ENCODE measurements around the gene NOTCH1.
A peak's percentile ranks its signal among the peaks of the same experiment; 100 is the strongest.
"Not testable (repeated sequence)": the region's sequence is repeated elsewhere in the genome, so short reads cannot be mapped to it uniquely, and the experiment has no call there.

NOTCH1 gene

DNA sequence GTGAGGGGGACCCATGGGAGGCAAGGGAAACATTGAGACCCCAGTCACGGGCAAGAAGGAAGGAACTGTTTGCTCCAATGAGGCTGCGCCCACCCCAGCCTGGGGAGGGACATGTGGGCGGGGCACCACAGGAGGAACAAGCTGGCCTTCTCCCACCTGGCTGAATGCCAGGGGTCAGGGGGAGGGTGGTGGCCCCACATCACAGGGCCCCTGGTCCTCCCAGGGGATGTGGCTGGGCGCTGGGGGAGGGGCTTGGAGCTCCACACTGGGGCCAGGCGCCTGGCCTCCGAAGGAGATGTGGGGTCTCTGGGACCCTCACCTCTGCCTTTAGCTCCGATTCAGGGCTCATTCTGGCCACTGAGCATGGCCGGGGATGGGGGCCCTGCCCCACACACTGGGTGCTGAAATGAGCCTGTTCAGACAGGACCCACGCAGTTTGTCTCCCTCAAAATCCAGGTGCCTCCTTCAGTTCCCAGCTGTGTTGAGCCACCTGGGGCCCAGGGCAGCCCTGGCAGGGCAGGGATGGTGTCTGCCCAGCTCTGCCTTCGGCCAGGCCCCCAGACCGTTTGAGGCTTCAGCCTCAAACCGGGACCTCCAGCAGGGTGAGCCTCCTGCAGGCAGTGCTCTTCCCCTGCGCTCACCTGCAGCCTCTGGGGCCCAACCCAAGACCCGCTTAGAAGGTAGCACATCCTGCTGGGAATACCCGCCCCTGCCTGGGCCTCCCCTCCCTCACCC is 33.2 kb upstream of the NOTCH1 start:
- DNase-seq (ENCODE audit: low spot score): peak; percentile 18

DNA sequence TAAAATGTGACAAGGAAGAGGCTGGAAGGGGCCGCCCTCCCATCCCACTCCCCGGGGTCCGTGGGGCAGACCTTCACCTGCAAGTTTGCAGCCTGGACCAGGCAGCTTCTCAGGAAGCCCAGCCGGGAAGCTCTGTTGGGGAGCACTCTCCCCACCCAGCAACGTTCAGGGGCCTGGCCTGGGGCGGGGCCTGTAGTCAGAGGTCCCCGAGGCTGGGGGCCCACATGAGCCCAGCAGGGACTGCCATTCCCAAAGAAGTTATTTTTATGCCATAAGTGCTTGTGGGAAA is 32.7 kb upstream of the NOTCH1 start:
- DNase-seq (ENCODE audit: low spot score): no peak

DNA sequence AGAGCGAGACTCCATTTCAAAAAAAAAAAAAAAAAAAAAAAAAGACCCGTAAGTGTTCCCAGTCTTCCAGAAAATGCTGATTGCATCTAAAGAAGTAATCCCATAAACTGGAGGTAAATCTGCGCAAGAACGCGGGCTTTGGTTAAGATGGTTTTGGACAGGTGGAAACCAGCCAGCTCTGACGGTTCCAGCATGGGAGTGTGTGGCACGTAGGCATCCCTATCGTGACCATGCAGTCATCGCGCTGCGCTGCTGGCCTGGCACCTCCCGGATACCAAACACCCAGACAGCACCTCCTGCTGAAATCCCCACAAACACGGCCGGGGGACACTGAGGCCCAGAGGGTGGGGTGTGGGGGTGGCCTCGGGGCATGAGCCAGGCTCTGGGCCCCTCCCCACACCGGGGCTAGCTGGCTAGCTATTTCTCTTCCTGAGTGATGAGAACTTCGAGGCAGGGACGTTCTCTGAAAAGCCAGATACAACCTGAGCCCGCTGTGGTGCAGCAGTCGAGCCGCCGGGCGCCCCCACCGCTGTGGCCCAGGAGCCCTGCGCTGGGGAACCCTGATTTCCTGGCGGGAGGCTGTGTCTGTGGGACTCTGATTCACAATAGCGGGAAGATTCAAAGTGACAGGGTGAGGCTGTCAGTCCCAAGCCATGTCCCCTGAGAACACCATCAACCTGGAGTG is 32.2 kb upstream of the NOTCH1 start:
- DNase-seq (ENCODE audit: low spot score): no peak

DNA sequence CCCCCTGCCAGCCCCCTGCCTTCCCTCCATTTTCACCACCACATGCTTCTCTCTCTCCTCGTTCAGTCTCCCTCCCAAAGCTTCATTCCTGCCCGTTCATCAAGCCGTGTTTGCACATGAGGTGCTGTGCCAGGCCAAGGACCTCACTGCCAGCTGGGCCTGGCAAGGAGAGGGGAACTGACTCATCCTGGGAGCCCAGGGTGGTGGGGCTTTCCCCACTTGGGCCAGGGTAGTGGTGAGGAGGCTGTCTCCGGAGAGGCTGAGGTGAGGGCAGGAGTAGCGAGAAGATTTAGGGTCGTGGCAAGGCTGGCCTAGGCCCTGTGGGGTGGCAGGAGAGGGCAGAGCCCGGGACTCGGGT is 30.4 kb upstream of the NOTCH1 start:
- no peak for DNase-seq (ENCODE audit: low spot score)

DNA sequence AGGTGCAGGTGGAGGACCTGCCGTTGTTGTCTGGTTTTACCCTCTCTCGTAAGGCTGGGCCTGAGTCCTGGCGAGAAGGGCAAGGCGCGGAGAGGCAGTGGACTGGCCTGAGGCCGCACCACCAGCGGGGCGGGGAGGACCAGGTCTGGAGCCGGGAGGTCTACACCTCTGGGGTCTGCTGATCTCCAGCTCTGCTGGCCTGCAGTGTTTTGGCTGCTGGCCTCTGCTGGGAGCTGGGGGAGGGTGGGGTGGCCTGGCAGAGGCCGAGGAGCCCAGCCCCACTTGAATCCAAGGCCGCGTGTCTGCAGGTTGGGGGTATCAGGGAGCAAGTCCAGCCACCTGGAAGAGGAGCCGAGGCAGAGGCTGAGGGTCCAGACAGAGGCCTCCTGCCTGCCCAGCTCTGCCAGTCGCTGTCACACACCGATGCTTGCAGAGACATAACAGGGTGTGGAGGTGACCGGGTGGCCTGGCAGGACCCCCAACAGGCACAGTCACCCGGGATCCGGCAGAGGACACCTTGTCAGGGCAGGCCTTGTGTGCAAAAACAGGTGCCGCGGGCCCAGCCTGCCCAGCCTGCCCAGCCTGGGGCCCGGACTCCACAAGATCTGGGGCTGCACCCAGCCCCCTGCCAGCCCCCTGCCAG is 29.9 kb upstream of the NOTCH1 start:
- no peak for DNase-seq (ENCODE audit: low spot score)

DNA sequence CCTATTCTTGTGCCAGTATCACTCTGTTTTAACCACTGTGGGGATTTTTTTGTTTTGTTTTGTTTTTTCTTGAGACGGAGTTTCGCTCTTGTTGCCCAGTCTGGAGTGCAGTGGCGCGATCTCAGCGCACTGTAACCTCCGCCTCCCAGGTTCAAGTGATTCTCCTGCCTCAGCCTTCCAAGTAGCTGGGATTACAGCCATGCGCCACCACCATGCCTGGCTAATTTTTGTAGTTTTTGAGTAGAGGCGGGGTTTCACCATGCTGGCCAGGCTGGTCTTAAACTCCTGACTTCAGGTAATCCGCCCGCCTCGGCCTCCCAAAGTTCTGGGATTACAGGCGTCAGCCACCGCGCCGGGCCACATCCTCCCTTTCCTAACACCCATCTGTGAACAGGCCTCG is 28.8 kb upstream of the NOTCH1 start:
- DNase-seq (ENCODE audit: low spot score): not testable (repeated sequence)

DNA sequence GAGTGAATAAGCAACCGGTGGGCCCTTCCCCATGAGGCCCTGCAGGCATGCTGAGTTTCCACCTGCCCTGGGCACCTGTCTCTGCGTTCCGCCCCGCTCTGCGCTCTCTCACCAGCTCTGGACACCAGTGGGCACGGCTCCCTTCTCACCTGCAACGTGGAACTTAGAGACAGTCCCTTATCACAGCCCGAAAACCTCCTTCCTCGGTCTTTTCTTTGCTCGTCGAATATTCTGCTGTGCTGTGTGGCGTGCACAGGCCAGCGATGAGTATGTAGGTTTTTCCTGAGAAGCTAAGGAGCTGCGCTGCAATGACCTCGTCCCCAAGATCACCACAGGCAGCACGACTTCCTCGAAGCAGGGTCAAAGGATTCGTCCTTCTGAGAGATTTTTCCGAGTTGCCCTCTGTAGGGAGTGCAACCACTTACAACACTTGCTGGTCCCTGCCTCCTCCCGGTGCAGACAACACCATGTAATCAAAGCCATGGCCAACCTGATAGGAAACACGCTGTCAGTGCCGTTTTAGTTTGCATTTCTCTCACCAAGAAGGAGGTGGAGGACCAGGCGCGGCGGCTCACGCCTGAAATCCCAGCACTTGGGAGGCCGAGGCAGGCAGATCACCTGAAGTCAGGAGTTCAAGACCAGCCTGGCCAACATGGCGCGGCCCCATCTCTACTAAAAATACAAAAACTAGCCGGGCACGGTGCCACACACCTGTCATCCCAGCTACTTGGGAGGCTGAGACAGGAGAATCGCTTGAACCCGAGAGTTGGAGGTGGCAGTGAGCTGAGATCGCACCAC is 27.2 kb upstream of the NOTCH1 start:
- no peak for DNase-seq (ENCODE audit: low spot score)

DNA sequence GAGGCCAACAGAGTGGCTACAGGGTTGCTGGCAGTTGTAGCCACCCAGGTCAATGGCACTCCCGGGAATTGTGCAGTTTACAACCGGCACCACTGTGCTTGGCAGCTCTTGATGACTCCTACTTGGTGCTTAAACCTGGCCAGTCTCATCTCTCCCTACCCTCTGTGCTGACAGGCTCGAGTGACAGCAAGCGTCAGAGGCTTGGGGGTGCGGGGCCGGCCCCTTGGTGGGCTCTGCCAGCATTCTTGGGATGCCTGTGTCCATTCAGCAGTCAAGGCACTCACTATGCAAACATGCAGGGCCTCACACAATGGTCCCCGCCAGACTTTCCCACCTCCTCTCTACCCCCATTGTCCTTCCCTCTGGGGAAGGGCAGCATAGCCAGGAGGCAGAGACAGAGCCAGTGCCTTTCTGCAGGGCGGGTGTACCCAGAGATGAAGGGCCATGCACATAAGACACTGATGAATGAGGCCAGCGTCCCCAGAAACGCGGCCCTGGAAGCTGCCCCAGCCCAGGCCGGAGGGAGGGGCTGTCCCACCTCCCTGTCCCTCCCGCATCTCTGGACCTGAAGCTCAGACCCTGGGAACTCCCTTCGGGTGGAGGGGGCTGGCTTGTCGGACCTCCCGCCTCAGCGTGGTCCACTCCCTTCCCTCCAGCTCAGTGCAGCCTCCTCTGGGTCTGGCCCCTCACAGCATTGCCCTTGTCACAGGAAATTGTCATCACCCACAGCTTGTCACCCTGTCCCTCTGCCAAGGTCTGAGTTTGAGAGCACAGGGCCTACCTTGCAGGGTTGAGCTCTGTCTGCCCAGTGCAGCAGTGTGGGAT is 26.4 kb upstream of the NOTCH1 start:
- no peak for DNase-seq (ENCODE audit: low spot score)

DNA sequence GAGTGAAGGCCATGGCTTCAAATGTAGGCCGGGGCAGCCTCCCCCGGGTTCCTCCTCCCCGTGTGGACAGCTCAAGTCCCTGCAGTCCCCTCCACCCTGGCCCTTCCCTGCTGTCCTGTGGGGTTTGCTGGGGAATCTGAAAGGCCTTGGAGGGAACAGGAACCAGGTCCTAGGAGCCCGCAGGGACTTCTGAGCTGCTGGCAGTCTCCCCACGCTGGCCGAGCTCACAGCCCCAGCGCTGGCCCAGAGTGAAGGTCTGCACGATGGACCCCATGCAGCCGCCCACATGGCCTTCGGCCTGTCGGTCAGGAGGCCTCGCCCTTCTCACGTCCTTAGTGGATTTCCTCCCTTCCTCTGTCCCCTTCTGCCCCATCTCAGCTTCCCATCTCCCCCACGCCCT is 25.7 kb upstream of the NOTCH1 start:
- no peak for DNase-seq (ENCODE audit: low spot score)

DNA sequence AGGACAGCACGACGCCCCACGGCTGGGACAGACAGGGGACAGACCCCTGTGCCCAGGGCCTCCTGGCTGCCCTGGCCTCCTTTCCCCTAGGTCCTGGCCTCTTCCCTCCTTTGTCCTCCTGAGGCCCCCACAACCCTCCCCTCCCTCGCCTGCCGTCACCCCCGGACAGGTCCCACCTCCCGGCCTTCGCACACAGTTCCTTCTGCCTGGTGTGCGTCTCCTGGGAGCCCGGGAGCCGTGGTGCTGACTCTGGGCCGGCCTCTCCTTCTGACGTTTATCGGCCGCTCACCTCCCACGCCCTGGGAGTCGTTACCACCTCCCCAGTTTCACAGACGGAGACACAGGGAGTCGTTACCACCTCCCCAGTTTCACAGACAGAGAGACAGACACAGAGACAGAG is 25.1 kb upstream of the NOTCH1 start:
- DNase-seq (ENCODE audit: low spot score): no peak

DNA sequence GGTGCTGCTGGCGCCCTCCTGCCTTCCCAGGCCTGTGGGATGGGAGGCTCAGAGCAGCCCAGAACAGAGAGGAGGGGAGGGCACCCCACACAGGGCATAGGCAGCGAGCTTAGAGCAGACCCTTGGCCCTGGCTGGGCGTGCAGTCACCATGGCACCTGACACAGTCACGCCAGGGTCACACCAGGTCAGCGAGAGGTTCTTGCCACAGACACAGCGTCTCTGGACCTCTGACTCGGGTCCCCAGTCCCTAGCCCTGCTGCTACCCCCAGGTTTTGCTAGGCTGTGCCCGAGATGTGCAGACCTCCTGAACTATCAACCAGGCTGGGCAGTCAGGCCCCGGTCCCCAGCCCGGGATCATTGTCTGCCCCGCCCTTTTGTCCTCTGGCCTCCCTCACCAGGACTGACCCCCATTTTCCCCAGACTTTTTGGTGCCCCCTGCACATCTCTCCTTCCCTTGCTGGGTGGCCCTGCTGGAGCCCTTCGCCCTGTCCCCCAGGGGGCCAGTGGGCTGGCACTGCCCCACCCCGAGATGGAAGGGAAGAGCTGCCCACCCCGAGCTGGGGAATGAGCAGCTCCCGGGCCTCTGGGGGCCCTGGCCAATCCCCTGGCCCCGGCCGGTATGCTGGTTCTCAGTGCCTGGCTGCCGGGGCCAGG is 24.5 kb upstream of the NOTCH1 start:
- DNase-seq (ENCODE audit: low spot score): no peak

DNA sequence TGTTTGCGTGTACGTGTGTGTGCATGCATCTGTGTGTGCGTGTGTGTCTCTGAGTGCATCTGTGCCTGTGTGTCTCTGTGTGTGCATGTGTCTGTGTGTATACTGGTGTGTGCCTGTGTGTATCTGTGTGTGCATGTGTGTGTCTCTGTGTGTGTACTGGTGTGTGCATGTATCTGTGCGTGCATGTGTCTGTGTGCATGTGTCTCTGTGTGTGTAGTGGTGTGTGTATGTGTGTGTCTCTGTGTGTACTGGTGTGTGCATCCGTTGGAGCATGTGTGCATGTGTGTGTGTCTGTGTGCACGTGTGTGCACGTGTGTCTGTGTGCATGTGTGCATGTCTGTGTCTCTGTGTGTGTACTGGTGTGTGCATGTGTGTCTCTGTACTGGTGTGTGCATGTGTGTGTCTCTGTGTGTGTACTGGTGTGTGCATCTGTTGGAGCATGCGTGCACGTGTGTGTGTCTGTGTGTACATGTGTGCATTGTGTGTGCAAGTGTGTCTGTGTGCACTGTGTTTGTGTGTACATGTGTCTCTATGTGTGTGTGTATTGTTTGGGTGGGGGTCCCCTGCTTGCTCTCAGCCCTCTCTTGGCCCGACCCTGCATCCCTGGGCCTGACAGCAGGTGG is 23.8 kb upstream of the NOTCH1 start:
- no peak for DNase-seq (ENCODE audit: low spot score)

DNA sequence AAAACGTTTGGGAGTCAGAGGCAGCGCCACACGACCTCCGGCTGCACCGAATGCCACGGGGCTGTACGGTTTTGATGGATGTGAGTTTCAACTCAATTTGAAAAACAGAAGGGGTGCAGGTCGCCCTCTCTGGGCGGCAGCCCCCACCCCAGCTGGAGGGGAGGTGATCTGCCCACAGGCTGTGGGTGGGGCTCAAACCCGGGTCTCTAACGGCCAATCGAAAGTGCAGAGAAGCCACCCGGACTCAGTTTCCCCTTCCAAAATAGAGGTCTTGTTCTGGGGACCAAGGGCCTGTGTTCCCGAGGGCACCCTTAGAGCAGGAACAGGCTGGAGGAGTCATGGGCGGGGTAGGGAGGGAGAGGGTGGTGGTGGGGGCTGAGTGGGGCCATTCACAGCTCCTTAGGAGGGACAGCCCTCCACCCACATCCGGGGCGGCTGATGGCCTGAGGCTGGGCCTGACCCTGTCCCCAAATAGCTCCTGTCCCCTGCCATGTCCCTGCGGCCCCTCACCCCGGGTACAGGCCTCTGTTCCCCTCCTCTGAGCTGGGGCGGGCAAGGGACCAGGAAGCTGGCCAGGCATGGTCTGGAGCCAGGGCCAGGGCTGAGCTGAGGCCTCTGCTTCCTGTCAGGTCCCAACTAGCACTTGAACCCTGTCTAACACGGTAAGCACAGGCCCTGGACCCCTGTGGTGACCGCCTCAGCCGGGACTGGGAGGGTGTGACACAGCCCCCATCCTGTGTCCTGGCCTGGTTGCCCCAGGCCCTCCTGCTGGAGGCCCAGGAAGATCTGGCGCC is 22.6 kb upstream of the NOTCH1 start:
- DNase-seq (ENCODE audit: low spot score): no peak

DNA sequence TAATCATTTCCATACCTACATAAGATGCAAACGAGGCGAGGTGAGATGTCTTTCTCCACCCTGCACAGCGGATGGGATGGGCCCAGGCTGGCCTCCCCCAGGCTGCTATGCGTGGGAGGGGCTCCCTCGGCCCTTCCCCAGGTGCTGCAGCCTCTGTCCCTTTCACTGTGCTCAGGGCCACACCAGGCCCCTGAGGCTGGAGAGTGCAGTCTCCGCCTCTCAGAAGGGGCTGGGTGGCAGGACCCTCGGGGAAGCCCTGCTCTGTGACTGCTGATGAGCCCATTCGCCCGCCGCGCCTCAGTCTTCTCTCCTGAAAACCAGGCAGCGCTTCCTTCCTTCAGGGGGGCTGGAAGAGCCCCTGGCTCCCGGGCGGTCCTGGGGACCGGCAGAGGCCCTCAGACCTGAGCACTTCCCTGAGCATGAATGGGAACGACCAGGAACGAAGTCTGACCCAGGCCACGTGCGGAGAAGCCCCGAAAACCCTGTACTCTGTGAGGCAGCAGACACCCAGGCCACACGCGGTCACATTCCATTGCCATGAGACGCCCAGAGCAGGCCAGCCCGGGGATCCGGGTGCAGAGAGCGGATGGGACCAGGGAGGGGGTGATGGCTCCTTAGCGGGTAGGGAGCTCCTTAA is 21.9 kb upstream of the NOTCH1 start:
- DNase-seq (ENCODE audit: low spot score): no peak

DNA sequence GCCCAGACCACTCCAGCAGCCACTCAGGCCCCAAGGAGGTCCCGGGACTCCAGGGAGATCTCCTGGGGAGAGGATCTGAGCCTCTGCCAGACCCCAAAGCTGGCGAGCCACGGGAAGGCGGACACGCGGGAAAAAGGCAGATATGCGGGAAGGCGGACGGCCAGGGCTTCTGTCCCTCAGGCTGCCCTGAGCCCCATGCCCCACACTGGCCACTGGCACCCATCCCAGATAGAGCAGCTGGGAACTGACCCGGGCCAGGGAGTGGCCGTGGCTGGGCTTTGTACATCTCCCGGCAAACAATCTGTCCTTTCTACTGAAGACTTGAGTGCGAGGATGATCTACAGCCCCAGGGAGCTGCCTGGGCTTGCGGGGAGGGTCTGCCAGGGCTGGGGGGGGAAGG is 21.1 kb upstream of the NOTCH1 start:
- DNase-seq (ENCODE audit: low spot score): no peak

DNA sequence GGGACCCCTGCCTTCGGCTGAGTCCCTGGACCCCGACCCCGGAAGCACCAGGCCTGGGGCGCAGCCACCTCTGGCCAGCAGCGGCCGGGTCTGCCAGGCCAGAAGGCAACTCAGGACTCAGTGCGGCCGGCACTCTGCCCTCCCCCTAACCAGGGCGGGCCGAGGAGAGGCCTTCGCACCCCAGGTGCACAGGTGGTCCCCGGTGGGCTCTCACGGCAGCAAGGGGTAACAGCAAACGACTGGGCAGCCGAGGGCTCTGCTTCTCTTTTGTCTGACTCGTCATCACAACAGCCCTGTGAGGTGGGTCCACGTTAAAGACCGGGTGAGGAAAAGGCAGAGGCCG is 20.7 kb upstream of the NOTCH1 start:
- no peak for DNase-seq (ENCODE audit: low spot score)

DNA sequence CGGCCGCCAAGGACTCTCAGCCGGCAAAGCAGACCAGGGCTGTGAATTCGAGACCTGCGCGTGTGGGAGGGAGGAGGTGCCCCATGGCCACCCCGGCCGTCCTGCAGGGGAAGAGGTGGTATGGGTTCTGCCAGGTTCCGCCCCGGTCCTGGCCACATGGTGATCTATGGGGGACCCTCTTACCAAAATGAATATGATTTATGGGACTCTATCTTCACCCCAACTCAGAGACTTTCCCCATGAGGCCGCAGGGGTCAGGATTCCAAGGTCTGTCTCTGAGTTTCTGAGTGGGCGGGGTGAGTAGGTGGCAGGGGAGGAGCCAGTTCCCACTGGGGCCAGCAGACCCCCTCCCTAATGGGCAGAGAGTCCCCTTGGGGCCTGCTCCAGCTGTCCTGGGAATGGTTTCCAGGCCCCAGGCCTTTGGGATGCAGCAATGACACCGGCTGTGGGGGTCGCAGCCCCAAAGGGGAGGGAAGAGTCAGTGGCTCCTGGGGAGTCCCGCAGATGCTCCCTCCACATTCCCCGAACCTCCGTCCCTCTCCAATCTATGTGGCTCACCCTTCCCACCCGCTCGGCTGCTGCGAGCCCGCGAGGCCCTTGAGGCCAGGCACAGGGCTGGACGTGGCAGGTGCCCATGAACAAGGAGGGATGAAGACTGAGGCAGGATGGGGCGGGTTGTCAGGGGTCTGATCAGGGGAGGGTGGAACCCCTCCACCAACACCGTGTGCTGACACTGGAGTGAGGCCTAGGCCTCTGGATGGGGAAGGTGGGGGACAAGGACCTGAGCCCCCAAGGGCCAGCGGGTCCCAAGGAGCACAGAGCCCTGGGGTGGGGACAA is 20.1 kb upstream of the NOTCH1 start:
- DNase-seq (ENCODE audit: low spot score): no peak

DNA sequence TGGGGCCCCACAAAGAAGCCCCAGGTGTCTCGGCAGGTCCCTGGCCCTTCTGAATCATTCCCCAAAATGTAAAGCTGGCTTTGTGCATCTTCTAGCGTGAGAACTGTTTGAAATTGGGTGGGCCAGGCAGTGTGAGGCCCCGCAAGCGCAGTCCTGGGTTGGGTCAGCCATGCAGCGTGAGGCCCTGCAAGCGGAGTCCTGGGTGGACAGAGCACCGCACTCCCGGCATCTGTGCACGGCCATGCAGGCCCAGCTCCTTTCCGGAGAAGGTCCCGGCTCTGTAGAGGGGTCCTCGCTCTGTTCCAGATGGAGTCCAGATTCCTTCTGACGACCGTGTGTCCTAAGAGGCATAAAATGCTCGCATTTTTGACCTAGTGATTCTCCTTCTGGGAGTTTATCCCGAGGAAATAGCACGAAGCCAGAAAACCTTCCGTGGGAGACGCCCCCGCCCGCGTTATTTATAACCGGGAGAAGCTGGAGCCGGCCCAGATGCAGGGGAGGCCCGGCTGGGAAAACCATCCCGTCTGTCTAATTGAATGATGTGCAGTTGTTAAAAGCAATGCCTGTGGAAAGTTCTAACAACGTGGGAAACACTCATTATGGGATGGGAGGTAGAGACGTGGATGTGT is 19.4 kb upstream of the NOTCH1 start:
- DNase-seq (ENCODE audit: low spot score): no peak

Data from CD4-positive, alpha-beta T cell treated with Interleukin-6 at 100 ng/mL for 8 hours (primary cell).